SK-N-SH (cell line): ENCODE measurements around the gene TADA2B. TPM values are rescaled to one million over a fixed set of nuclear protein-coding genes. Genes with fewer than 3 reads are reported as not detected.

Source experiments
- CTCF ChIA-PET: fragments of 300-600, 350-600 bp; formaldehyde crosslinking; extraction: SDS; loops from one replicate; lab custom pipeline; 2021; lab: Yijun Ruan, JAX
- POLR2A ChIA-PET: fragments of 350-600 bp; sonication (Branson Sonifier 250); formaldehyde crosslinking; extraction: SDS; loops from one replicate; lab custom pipeline; 2020; ENCODE audit warnings: antibody characterized with exemption, inconsistent platforms; lab: Yijun Ruan, JAX
- DNase-seq: peaks from one replicate; pipeline ENCODE4 v3.0.0; 2012
- H2AFZ ChIP-seq: fragments of 200-600 bp; sonication (generic); 2 replicates; pipeline ENCODE4 v1.8.1; 2016; ENCODE audit warnings: antibody characterized with exemption, mild to moderate bottlenecking, low read depth
- H3F3A ChIP-seq: fragments of 200-600 bp; sonication (generic); replicated peaks from 2 replicates; pipeline ENCODE3; 2016; ENCODE audit warnings: antibody characterized with exemption, mild to moderate bottlenecking; ENCODE audit not compliant: insufficient read depth
- H3K27ac ChIP-seq, 2 experiments: fragments of 200-500 bp in 1 of 2; fragments of 200-600 bp in 1 of 2; sonication (Bioruptor generic) in 1 of 2; sonication (generic), shearing (Covaris generic) in 1 of 2; 2 replicates each; pipeline versions ENCODE4 v1.5.1 to v1.6.1; 2014 to 2016; ENCODE audit warnings: low read depth in 2 of 2, inconsistent platforms in 1 of 2, low read length in 1 of 2, mild to moderate bottlenecking in 1 of 2, mixed read lengths in 1 of 2
- H3K27me3 ChIP-seq: fragments of 200-600 bp; sonication (generic), shearing (Covaris generic); 2 replicates; pipeline ENCODE4 v1.6.1; 2016; ENCODE audit warnings: mixed run types; ENCODE audit not compliant: insufficient read depth
- H3K36me3 ChIP-seq, 2 experiments: fragments of 200-500 bp in 1 of 2; fragments of 200-600 bp in 1 of 2; sonication (Bioruptor generic) in 1 of 2; sonication (generic) in 1 of 2; replicated peaks in 1 of 2; 2 replicates each; pipeline versions ENCODE3 to v1.5.1; 2014 to 2016; ENCODE audit warnings: low read length in 1 of 2, mild to moderate bottlenecking in 1 of 2; ENCODE audit not compliant: insufficient read depth in 2 of 2, control insufficient read depth in 1 of 2
- H3K4me1 ChIP-seq, 2 experiments: fragments of 200-500 bp in 1 of 2; fragments of 200-600 bp in 1 of 2; sonication (Bioruptor generic) in 1 of 2; sonication (generic), shearing (Covaris generic) in 1 of 2; 2 replicates each; pipeline versions ENCODE4 v1.5.1 to v1.6.1; 2014 to 2016; ENCODE audit warnings: low read depth in 1 of 2, low read length in 1 of 2, mixed run types in 1 of 2; ENCODE audit not compliant: insufficient read depth in 2 of 2, control insufficient read depth in 1 of 2
- H3K4me2 ChIP-seq: fragments of 200-600 bp; sonication (generic), shearing (Covaris generic); 2 replicates; pipeline ENCODE4 v1.6.1; 2017; ENCODE audit warnings: mixed run types
- H3K4me3 ChIP-seq, 2 experiments: fragments of 200-500 bp in 1 of 2; fragments of 200-600 bp in 1 of 2; sonication (Bioruptor generic) in 1 of 2; sonication (generic), shearing (Covaris generic) in 1 of 2; 2 replicates each; pipeline versions ENCODE4 v1.5.1 to v1.8.1; 2014 to 2016; ENCODE audit warnings: low read depth in 2 of 2, inconsistent platforms in 1 of 2, low read length in 1 of 2, mild to moderate bottlenecking in 1 of 2, mixed read lengths in 1 of 2, moderate library complexity in 1 of 2
- H3K79me2 ChIP-seq: fragments of 200-600 bp; sonication (generic); 2 replicates; pipeline ENCODE4 v1.8.1; 2017; ENCODE audit warnings: mild to moderate bottlenecking; ENCODE audit not compliant: insufficient read depth
- H3K9ac ChIP-seq: fragments of 200-600 bp; sonication (generic); 2 replicates; pipeline ENCODE4 v1.6.1; 2017; ENCODE audit warnings: mixed run types
- H3K9me2 ChIP-seq: fragments of 200-600 bp; sonication (generic); 2 replicates; pipeline ENCODE4 v1.6.1; 2017; ENCODE audit warnings: mixed run types
- H3K9me3 ChIP-seq: fragments of 200-600 bp; sonication (generic); 2 replicates; pipeline ENCODE4 v1.6.1; 2017; ENCODE audit warnings: mixed run types, mild to moderate bottlenecking, moderate library complexity
- H4K20me1 ChIP-seq: fragments of 200-600 bp; sonication (generic); 2 replicates; pipeline ENCODE4 v1.6.1; 2017; ENCODE audit warnings: mild to moderate bottlenecking, mixed run types; ENCODE audit not compliant: insufficient read depth
- CHD2 ChIP-seq: fragments of 150-350 bp; IDR thresholded peaks from 2 replicates; pipeline ENCODE4 v1.6.1; 2018; ENCODE audit warnings: low read length; ENCODE audit not compliant: partially characterized antibody
- EZH2phosphoT487 ChIP-seq: fragments of 200-600 bp; sonication (generic); IDR thresholded peaks from 2 replicates; pipeline ENCODE4 v1.6.1; 2017; ENCODE audit warnings: low read depth, mixed run types, mild to moderate bottlenecking, antibody characterized with exemption, moderate library complexity, borderline replicate concordance
- FOSL2 ChIP-seq: IDR thresholded peaks from 2 replicates; pipeline ENCODE4 v1.4.0; 2012; ENCODE audit warnings: low read depth, mild to moderate bottlenecking, moderate library complexity, borderline replicate concordance
- JUND ChIP-seq: IDR thresholded peaks from 2 replicates; pipeline ENCODE4 v1.4.0; 2012
- MAX ChIP-seq: IDR thresholded peaks from 2 replicates; pipeline ENCODE4 v1.4.0; 2012; ENCODE audit warnings: low read depth
- PBX3 ChIP-seq: IDR thresholded peaks from 2 replicates; pipeline ENCODE4; 2012
- POLR2AphosphoS5 ChIP-seq: IDR thresholded peaks from 2 replicates; pipeline ENCODE4 v1.6.1; 2012; ENCODE audit warnings: low read depth, low read length
- RXRA ChIP-seq: IDR thresholded peaks from 2 replicates; pipeline ENCODE4 v1.4.0; 2012; ENCODE audit warnings: low read depth, mild to moderate bottlenecking, borderline replicate concordance
- TAF1 ChIP-seq: IDR thresholded peaks from 2 replicates; pipeline ENCODE4 v1.6.1; 2012; ENCODE audit warnings: low read depth, mild to moderate bottlenecking, low read length, moderate library complexity, borderline replicate concordance
- TCF12 ChIP-seq: IDR thresholded peaks from 2 replicates; pipeline ENCODE4 v1.4.0; 2012
- USF2 ChIP-seq: fragments of 150-350 bp; IDR thresholded peaks from 2 replicates; pipeline ENCODE4 v1.6.1; 2017; ENCODE audit warnings: antibody characterized with exemption, low read length, low read depth, borderline replicate concordance
- ZBTB33 ChIP-seq: IDR thresholded peaks from 2 replicates; pipeline ENCODE4 v1.4.0; 2012; ENCODE audit warnings: low read depth, borderline replicate concordance
- WGBS: methylation state at CpG from one replicate; pipeline ENCODE4 v1.1.6; 2017; ENCODE audit warnings: low lambda C conversion rate; 5-methylcytosine and 5-hydroxymethylcytosine counted together
- polyA plus RNA-seq, 3 experiments: library from polyadenylated mRNA; depleted of rRNA; stranded (reverse); fragments of >200 nt; gene quantifications; 2 replicates each; pipeline ENCODE4 v1.2.3, GENCODE V29; 2012

TADA2B gene
- polyA plus RNA-seq, 1 of the 3 experiments (the other 2 are of a cell fraction): 8.0 TPM

GRCh38 chr4:7068279-7068842 is 25.2 kb downstream of the TADA2B start:
- Histone ChIP-seq H3F3A (no peaks in the 10 kb centered on the region), H4K20me1 (peaks cover 25% of the 10 kb centered on the region), H3K27me3 (no peaks in the 10 kb centered on the region), H3K36me3 (peaks cover 8 to 21% of the 10 kb centered on the region in 2 experiments), H3K9me3 (no peaks in the 10 kb centered on the region), H3K4me3 (peak overlapping the region; percentile 75 to 91), H3K4me1 (peaks cover 0 to 19% of the 10 kb centered on the region in 2 experiments; a peak in 2 of 4 replicates), H3K27ac (peak overlapping the region; percentile 72 to 80), H3K9ac (peak overlapping the region; percentile 68), H3K4me2 (peak overlapping the region; percentile 90), H3K9me2 (no peaks in the 10 kb centered on the region)
- ChIA-PET POLR2A (interaction anchor here (0.5 to 2.2 kb wide), 9 partner anchors 9 to 394 kb away, joined by 3 to 14 read pairs (median 3); partner anchors contain the start of genes TADA2B and TBC1D14), CTCF (interaction anchor here (0.7 to 9.1 kb wide), 14 partner anchors 14 to 348 kb away, joined by 3 to 80 read pairs (median 5); partner anchors contain the start of gene TADA2B)
- under 1% methylated on average over 33 of the region's 50 CpGs for WGBS
- DNase-seq: no peak
- TF ChIP-seq MAX (peak; percentile 5; the same call in 1 of the 2 replicates), TAF1 (peak; percentile 33), USF2 (no peak), RXRA (no peak), EZH2phosphoT487 (no peak), PBX3 (no peak), POLR2AphosphoS5 (peak; percentile 71; the same call in 1 of the 2 replicates), TCF12 (no peak), CHD2 (no peak), FOSL2 (no peak), ZBTB33 (no peak), JUND (no peak)
- TF ChIP-seq, all 33 proteins: peak for 3
- Histone ChIP-seq H2AFZ (peak overlapping the region; percentile 97), H3K79me2 (peaks cover 45% of the 10 kb centered on the region)
